Fibroblast of lung (primary cell): ENCODE measurements around the gene CHI3L1. TPM values are rescaled to one million over a fixed set of nuclear protein-coding genes. Genes with fewer than 3 reads are reported as not detected.
A peak's percentile ranks its signal among the peaks of the same experiment; 100 is the strongest.

Experiments
- DNase-seq, 2 donors: peaks; one replicate each; pipeline versions ENCODE4 v3.0.0 to v3.0.0-alpha.2; 2010; ENCODE audit warnings: low read depth in 2 of 2
- H2AFZ ChIP-seq: 2 replicates; pipeline ENCODE4 v1.5.1; 2012; ENCODE audit warnings: low read length, control low read depth, inconsistent platforms
- H3K27ac ChIP-seq: 2 replicates; pipeline ENCODE4 v1.5.1; 2011; ENCODE audit warnings: low read length, control low read depth; ENCODE audit not compliant: insufficient read depth
- H3K27me3 ChIP-seq: 2 replicates; pipeline ENCODE4 v1.5.1; 2011; ENCODE audit warnings: mild to moderate bottlenecking, low read length; ENCODE audit not compliant: control insufficient read depth, insufficient read depth
- H3K36me3 ChIP-seq: 2 replicates; pipeline ENCODE4 v1.5.1; 2011; ENCODE audit warnings: low read length; ENCODE audit not compliant: control insufficient read depth, insufficient read depth
- H3K4me1 ChIP-seq: 2 replicates; pipeline ENCODE4 v1.5.1; 2011; ENCODE audit warnings: low read length; ENCODE audit not compliant: control insufficient read depth, insufficient read depth; ENCODE audit errors: extremely low read depth
- H3K4me2 ChIP-seq: 2 replicates; pipeline ENCODE4 v1.5.1; 2011; ENCODE audit warnings: low read length, control low read depth; ENCODE audit not compliant: insufficient read depth; ENCODE audit errors: extremely low read depth
- H3K4me3 ChIP-seq, 4 experiments: fragments of 200-600 bp in 1 of 4; sonication (generic) in 1 of 4; replicated peaks in 1 of 4; 2 replicates each; pipeline ENCODE4 v1.5.1; 2011 to 2016; ENCODE audit warnings: low read length in 4 of 4, low read depth in 3 of 4, mild to moderate bottlenecking in 3 of 4, control low read depth in 2 of 4, inconsistent platforms in 1 of 4, mixed read lengths in 1 of 4; ENCODE audit not compliant: insufficient read depth in 1 of 4; ENCODE audit errors: control extremely low read depth in 1 of 4
- H3K79me2 ChIP-seq: 2 replicates; pipeline ENCODE4 v1.5.1; 2012; ENCODE audit warnings: mild to moderate bottlenecking, low read length, inconsistent platforms; ENCODE audit not compliant: control insufficient read depth, insufficient read depth
- H3K9ac ChIP-seq: 2 replicates; pipeline ENCODE4 v1.5.1; 2011; ENCODE audit warnings: mild to moderate bottlenecking, low read length, control low read depth; ENCODE audit not compliant: insufficient read depth
- H3K9me3 ChIP-seq: 2 replicates; pipeline ENCODE4 v1.5.1; 2012; ENCODE audit warnings: low read depth, low read length; ENCODE audit not compliant: control insufficient read depth, insufficient read depth
- H4K20me1 ChIP-seq: 2 replicates; pipeline ENCODE4 v1.5.1; 2011; ENCODE audit warnings: low read length; ENCODE audit not compliant: control insufficient read depth, insufficient read depth; ENCODE audit errors: extremely low read depth
- CTCF ChIP-seq, 2 donors: IDR thresholded peaks in 1 of 2; conservative IDR thresholded peaks in 1 of 2; 1 replicate in 1 of 2; 2 replicates in 1 of 2; pipeline ENCODE4 v1.5.1; 2011 to 2012; ENCODE audit warnings: low read length in 2 of 2, control low read depth in 1 of 2, inconsistent platforms in 1 of 2, low read depth in 1 of 2, mild to moderate bottlenecking in 1 of 2
- EZH2 ChIP-seq: IDR thresholded peaks from 2 replicates; pipeline ENCODE4 v1.5.1; 2012; ENCODE audit warnings: low read length, control low read depth, mild to moderate bottlenecking; ENCODE audit errors: missing control alignments
- polyA plus RNA-seq, 2 donors: library from polyadenylated mRNA; depleted of rRNA in 1 of 2; stranded (reverse) in 1 of 2; unstranded in 1 of 2; fragments of >200 nt; gene quantifications; 2 replicates each; pipeline ENCODE4 v1.2.1, GENCODE V29; 2011 to 2012; ENCODE audit warnings: missing spikeins in 1 of 2
- total RNA-seq: library from RNA; depleted of rRNA; stranded (reverse); fragments of >200 nt; gene quantifications from 2 replicates; pipeline ENCODE4 v1.2.1, GENCODE V29; 2014

The CHI3L1 gene
- total and polyA plus RNA-seq, 2 donors (not counting 1 experiment from before 2014, with no cell fraction given), result 3.0 to 42.8 TPM

- Histone ChIP-seq H3K4me3 (no peak overlapping the region), H3K27me3 (no peaks in the 10 kb centered on the region), H3K9ac (no peak overlapping the region), H3K4me1 (peaks cover 31% of the 10 kb centered on the region), H3K9me3 (no peaks in the 10 kb centered on the region), H3K36me3 (no peaks in the 10 kb centered on the region), H4K20me1 (no peaks in the 10 kb centered on the region), H3K27ac (peak overlapping the region; percentile 63), H2AFZ (no peak overlapping the region), H3K4me2 (no peak overlapping the region), H3K79me2 (no peaks in the 10 kb centered on the region)
- DNase-seq, result no peak
- TF ChIP-seq CTCF (conservative IDR thresholded peaks at IDR 0.05 in 1 of 2, IDR thresholded peaks at IDR 0.05 in 1 of 2; ENCODE audit: low read depth in 1 of 2, low read length in 2 of 2) (no peak), EZH2 (no peak)
Observed at GRCh38 chr1:203200916-203201315, 14.4 kb upstream of the CHI3L1 start.

GRCh38 chr1:203199816-203200571 is 13.5 kb upstream of the CHI3L1 start:
- Histone ChIP-seq H3K36me3 (no peaks in the 10 kb centered on the region), H2AFZ (no peak overlapping the region), H3K27me3 (no peaks in the 10 kb centered on the region), H4K20me1 (no peaks in the 10 kb centered on the region), H3K9me3 (no peaks in the 10 kb centered on the region), H3K4me3 (no peak overlapping the region), H3K27ac (peak overlapping the region; percentile 63), H3K4me2 (peak overlapping the region; percentile 15), H3K9ac (no peak overlapping the region), H3K4me1 (peaks cover 31% of the 10 kb centered on the region), H3K79me2 (no peaks in the 10 kb centered on the region)
- DNase-seq, result peak; percentile 83 to 84
- TF ChIP-seq CTCF (conservative IDR thresholded peaks at IDR 0.05 in 1 of 2, IDR thresholded peaks at IDR 0.05 in 1 of 2; ENCODE audit: low read depth in 1 of 2, low read length in 2 of 2) (no peak), EZH2 (no peak)

GRCh38 chr1:203199481-203199815 is 12.9 kb upstream of the CHI3L1 start:
- peak overlapping the region; percentile 63 for H3K27ac ChIP-seq
- no peaks in the 10 kb centered on the region for H3K36me3 ChIP-seq
- H3K9me3 ChIP-seq, result no peaks in the 10 kb centered on the region
- peaks cover 31% of the 10 kb centered on the region for H3K4me1 ChIP-seq
- H3K4me3 ChIP-seq, result no peak overlapping the region
- no peaks in the 10 kb centered on the region for H4K20me1 ChIP-seq
- no peak for TF ChIP-seq EZH2
- no peak for TF ChIP-seq CTCF (conservative IDR thresholded peaks at IDR 0.05 in 1 of 2, IDR thresholded peaks at IDR 0.05 in 1 of 2; ENCODE audit: low read depth in 1 of 2, low read length in 2 of 2)
- H3K4me2 ChIP-seq, result no peak overlapping the region
- no peak overlapping the region for H3K9ac ChIP-seq
- no peak for DNase-seq
- no peak overlapping the region for H2AFZ ChIP-seq
- H3K79me2 ChIP-seq, result no peaks in the 10 kb centered on the region
- H3K27me3 ChIP-seq, result no peaks in the 10 kb centered on the region
